Activated effector memory CD4-positive, alpha-beta T cell treated with Interleukin-2 at 50 U/mL for 16 hours (primary cell): ENCODE measurements around the gene FOXP4.
A peak's percentile ranks its signal among the peaks of the same experiment; 100 is the strongest.

Experiments used
- DNase-seq: peaks from one replicate; pipeline ENCODE4 v3.0.0-alpha.2; 2020

FOXP4 gene

DNA sequence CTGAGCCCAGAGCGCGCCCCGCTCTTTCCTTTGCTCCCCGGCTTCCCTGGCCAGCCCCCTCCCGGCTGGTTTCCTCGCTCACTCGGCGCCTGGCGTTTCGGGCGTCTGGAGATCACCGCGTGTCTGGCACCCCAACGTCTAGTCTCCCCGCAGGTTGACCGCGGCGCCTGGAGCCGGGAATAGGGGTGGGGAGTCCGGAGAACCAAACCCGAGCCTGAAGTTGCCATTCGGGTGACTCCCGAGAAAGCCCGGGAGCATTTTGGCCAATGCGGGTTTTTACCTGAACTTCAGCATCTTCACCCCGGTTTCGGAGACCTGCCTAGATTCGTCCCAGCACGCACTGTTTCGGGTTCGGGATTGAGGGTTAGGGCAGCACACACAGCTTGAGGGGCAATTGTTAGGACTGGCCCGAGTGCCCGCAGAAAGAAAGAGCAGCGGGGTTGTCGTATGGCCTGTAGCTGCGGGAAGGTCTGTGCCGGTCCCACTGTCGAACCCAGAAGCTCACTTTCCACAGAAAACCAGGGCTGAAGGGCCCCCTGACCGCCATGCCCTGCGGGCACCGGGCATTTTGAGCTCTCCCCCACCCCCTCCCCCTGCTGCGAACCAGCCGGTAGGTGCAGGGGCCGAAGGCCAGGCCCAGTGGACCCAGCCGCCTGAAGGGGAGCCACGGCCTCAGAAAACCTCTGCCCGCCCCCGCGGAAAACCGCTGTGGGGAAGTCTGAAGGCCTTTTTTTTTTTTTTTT, 2.1 kb downstream of the FOXP4 start:
- no peak for DNase-seq

DNA sequence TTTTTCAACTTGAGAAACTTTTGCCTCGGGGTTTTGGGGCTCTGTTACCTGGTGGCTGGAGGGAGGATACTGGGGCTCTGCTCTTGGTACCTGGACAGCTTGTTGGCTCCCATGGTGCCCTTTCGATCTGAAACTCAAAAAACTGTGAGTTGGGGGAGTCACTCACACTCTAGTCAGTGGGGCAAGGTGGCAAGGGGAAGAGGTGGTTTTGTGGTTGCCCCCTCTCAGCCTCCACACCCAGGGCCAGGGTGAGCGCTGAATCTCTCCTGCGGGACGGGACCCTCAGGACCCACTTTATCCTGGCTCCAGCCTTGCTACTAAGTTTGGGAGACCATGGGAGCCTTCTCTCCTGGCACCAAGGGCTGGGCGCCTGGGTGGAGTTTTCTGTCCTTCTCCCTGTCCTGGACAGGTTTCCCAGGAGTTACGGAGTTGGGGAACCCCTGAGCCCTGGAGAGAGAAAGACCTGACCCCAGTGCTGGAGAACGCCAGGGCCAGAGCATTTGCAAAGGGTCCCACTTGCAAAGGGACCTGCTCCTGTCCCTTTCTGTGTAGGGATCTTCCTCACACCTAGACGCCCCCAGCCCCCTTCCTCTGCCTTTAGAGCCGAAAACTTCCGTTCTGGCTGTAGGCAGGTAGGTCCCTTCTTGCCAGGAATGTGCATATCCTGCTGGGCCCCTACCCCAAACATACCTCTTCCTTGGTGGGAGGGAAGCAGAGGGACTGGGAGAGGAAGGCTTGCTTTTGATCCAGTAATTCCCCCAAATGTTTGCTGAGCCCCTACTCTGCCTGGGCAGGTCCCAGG, 2.9 kb downstream of the FOXP4 start:
- no peak for DNase-seq

DNA sequence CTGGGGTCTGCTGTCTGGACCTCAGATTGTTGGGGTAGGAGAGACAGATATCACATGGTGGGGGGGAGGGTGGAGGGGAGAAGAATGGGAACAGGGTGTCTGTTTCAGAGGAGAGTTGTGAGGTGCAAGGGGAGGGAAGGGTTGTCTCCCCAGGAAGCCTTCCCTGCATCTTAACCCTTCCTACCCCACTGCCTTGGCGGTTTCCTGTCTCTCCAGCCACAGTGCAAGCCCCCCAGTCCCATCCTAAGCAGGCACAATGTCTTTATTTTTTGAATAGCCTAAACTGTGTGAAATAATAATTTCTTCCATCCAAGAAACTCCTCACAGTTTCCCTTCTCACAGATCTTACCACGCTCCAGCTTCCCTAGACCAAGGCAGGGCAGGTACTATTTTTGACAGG, 3.5 kb downstream of the FOXP4 start:
- no peak for DNase-seq

DNA sequence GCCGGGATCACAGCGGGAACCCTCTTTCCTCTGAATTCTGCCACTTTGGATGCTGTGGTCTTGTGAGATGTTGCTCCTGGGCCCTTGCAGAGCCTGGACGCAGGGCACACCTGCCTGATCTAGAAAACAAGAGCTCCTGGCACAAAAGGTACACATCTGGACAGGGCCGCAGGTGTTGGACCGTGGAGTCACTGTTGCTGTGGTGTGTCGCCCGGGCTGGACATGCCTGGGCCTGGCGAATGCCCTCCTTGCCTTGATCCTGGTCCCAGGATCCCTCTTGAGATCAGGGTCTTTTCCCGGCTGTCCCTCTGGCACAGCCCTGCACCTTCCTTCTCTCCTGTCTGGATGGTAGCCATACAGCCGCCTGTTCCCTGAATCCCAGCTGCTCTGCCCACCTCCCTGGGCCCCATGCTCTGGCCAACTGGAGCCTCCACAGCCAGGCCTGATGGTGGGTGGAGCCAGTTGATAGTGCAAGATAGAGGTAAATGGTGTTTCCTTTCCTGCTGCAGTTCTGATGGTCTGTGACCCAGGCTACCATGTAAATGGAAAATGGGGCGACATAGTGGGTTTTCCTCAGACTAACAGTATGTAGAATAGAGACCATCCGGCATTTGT, 5.0 kb downstream of the FOXP4 start:
- no peak for DNase-seq

DNA sequence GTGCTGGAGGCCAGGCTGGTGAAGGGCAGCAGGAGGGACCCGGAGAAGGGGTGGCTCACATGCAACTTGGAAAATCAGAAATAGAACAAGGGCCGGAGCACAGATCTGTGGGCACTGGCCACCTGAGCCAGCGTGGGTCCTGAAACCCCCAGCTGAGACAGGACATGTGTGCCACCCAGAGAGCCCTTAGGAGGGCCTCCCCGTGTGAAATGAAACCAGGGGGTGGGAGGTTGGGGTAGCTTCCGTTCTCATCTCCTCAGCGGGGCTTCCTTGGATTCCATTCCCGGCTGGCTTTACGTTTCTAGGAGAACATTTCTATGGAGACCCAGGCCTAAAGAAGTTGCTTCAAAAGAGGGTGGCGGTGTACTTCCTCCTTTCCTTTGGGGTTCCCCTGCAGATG, 5.7 kb downstream of the FOXP4 start:
- DNase-seq, result no peak

DNA sequence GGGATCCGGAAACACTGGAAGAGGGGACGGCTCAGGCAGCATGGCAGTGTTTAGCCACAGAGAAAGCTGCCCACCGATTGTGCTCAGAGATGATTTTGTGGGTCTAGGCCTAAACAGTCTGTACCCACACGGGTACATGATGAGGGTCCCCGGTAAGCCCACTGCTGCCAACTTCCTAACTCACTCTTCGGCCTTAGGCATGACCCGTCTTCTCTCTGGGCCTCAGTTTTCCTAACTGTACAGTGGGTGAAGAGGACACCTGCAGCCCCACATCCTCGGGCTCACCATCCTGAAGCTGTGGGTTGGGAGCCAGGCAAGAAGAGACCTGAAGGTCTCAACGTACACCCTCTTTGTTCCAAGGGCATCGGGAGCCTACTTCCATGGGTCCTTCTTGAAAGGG, 6.5 kb downstream of the FOXP4 start:
- DNase-seq, result no peak

DNA sequence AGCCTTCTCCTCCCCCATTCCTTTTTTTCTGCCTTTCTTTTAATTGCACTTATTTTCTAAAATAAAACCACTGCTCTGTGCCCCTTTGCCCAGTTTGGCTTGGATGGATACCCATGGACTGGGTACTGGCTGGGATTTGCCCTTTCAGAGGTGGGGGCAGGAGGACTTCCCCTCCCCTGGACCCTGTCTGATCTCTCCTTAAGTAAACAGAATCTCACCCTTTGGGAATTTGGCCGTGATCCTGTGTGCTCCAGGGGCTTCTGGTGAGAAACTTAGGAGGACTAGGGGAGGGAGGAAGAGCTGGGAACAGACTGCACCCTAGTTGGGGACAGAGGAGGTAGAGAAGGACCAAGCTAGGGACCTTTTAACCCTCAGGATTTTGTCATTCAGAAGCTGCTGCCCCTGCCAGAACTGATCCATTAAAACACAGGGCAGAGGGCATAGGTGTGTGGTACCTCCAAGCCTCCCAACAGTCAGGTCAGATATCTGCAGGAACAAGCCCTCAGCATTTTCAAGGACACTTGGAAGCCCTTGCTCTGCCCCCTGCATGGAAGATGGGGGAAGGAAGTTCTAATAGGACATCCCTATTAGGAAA, 7.3 kb downstream of the FOXP4 start:
- no peak for DNase-seq

DNA sequence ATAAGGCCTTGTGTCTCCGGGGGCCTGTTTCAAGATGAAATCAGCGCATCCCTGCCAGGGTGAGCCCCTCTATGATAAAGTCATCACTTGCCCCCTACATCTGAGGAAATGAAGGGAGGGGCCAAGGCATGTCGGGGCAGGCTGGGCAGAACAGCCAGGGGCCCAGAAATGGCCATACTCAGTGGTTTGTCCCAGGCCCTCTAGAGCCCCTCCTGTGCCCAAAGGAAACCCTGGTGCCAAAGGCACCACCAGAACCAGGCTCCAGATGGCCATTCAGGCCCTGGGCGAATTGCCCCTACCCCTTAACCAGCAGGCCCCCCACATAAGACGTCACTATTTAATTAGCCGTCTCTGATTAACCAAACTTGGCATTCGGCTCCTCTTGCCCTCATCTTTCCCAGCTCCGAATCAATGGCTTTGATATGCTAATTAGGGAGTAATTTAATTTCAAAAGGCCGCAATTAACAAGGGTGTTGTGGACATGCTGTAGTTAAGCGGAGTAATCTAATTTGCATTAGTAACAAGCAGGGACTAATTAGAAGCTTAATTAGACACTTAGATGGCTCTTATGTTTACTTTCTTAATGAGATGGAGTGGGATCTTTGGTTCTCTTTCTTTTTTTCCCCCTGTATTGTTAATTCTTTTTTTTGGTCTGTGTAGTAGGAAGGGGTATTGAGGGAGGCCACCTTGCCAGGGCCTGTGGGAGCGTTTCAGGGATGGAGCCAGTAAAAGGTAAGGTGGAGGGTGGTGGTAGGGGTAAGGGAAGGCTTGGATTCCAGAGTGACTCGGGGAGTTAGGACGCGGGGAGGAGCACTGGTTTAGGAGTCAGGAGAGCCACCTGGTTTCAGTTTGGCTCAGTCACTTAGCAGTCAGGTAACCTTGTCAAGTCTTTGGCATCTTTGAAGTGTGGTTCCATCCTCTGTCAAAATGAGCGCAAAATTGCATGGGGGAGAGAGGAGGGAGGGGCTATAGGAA, 9.4 kb downstream of the FOXP4 start:
- DNase-seq, result no peak

DNA sequence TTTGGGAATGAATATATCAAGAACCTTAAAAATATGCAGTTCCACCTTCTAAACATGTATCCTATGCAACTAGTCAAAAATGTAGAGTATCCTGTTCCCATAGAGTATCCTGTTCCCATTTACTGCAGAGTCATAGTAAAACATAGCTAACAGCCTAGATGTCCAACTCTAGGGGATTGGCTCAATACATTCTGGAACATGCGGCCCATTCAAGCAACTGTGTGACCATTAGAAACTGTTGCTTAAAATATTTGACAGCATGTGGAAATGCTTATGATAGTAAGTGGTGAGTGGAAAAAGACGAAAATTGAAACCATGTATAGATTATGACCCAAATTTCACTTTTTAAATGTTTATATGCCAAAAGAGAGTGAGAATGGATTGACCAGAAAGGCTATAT, 11.2 kb downstream of the FOXP4 start:
- DNase-seq, result no peak

DNA sequence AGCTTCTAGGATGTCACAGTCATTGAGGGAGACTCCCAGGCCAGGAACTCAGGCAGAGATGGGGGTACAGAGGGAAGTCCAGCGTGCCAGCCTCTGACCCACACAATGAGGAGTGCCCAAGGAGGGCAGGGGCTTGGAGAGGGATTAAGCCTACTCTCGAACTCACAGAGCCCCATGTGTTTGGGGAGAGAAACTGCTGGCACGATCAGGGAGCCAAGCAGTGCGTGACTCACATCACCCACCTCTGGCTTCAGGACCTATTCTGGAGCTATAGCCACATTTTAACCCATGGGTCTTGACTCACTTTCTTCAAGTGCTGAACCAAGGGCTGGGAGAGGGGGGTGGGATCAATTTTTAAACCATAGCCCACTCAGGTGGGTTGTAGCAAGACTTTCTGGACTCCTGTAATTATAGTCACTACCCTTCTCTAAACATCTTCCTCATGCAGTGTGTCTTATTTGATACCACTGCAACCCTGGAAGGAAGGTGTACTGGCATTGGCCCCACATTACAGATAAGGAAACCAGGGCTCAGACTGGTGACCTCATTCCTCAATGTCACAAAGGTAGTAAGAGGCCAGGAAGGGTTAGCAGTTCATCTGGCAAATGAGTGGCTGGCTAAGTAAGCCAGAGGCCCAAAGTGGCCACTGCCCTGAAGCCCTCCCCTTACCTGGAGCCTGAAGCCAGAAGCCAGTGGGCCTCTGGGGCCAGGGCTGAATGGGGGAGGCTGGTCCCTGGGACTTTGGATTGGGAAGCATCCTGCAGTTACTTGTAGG, 12.0 kb downstream of the FOXP4 start:
- DNase-seq, result no peak

DNA sequence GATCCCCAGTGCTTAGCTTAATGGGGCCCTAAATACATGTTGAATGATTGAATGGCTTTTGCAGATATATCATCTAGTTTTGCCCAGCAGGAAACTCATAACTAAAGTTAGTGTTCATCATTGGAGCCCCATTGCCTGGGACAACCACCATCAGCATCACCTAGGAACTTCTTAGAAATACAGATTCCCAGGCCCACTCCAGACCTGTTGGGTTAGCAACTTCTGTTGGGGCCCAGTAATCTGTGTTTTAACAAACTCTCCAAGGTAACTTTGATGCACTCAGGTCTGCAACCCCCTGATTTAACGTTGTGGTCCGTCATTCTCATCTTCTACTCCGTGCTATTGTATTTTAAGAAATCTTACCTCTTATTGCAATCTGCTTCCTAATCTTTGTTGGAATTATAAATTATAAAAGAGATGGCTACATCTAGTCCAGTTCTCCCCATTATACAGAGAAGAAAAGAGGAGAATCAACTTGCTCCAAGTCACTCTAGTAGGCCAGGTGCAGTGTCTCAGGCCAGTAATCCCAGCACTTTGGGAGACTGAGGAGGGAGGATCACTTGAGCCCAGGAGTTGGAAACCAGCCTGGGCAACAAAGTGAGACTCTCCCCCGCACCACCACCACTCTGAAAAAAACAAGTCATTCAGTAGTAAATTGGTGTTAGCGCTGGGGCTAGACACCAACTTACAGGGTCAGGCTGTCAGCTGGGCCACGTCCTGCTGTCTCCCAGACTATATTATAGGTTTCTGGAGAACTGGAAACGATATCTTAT, 13.7 kb downstream of the FOXP4 start:
- DNase-seq, result no peak

DNA sequence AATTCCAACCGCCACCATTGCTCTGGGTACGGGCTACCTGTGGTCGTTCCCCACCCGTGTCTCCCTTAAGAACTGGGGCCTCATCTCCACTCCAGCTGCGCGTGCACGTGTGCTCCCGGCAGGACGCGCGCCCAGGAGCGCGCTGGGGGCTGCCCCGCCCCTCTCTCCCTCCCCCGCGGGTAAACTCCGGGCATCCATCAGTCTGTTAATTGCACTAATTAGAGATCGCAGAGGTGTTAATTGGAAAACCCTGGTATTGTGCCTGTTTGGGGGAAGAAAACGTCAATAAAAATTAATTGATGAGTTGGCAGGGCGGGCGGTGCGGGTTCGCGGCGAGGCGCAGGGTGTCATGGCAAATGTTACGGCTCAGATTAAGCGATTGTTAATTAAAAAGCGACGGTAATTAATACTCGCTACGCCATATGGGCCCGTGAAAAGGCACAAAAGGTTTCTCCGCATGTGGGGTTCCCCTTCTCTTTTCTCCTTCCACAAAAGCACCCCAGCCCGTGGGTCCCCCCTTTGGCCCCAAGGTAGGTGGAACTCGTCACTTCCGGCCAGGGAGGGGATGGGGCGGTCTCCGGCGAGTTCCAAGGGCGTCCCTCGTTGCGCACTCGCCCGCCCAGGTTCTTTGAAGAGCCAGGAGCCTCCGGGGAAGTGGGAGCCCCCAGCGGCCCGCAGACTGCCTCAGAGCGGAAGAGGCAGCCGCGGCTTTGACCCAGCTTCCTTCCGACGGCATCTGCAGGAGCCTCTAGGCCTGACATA, 14.4 kb downstream of the FOXP4 start:
- peak; percentile 77 for DNase-seq

DNA sequence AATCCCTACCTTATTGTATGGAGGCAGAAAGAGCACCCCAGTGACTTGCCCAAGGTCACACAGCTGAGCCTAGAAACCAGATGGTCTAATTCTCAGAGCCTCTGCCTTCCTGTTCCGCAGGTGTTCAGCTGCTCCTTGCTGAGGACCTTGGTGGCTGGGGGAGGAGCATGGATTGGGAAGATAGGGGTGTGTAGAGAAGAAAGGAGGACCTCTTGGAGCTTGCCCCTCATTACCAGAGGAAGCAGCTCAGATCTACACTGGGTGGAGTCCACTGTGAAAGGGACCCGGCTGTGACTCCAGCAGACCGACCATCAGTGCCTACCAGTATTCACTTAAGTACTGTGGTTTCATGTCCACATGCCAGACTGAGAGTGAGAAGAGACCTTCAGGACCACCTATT, 15.2 kb downstream of the FOXP4 start:
- DNase-seq, result no peak

DNA sequence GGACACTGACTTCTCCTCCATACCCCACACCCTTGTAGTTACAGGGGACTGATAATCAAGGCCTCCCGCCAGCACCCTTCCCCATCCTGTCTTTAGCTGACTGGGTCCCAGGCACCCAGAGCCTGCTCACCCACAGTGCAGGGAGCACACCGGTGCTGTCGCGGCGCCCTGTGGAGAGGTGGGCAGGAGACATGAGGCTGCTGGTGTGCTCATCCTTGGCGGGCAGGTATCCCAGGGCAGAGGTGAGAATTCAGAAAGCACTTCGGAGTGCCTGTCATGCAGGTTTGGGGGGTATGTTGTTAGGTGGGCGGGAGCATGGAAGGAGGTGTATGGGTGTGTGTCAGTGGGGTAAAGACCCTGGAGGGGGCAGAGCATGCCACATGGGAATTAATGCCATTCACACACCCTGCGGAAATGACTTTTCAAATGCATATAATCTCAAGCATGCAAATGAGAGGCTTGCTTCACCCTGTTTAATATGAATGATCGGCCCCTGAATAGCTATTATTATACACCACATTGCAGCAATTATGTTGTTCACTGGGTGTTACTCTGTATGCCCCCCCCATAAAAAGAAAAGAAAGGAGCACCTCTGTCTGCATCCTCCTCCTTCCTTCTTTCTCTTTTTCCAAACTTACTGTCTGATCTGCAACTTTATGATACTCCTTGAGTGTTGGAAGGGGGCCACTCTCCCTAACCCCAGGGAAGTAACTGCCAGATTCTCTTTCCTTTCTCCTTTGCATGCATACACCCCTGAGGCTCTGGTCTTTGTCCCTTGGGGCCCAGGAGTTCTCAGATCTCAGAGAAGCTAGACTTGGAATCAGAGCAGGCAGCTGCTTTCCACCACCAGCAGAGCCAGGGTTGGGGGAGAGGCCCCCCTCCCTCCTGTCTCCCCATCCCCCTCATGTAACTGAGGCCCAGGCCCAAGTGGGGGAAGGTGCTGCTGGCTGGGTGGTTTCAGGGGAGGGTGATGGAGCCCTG, 16.0 kb downstream of the FOXP4 start:
- DNase-seq, result no peak

DNA sequence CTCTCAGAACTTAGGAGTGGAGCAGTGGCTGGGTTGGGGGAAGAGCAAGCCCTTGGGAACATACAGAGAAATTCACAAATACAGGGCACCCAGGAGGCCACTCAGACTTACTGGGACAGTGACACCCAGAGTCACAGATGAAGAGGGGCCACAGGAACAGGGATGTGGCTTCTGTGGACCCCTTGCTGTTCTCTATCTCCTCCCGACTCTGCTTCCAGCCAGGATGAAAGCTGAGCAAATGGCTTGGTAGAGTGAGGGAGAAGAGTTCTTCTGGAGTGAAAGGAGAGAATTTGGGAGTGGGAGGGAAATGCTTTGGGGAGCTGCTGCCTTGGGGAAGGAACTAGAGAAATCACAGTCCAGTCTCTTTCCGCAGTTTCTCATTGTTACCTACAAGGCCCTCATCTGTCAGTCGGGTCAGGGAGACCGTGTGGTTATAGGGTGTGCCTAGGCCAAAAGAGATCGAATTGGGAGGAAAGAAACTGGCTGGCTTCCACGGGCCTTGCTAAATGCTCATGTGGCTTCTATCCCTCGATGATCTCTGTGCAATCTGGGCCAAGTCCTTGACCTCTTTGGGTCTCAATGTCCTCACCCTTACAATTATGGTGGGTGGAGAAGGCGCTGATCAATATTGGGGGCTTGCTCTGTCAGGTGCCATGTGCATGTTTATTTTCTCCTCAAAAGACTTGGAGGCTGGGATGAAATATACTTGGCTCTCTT, 17.0 kb downstream of the FOXP4 start:
- DNase-seq, result no peak

DNA sequence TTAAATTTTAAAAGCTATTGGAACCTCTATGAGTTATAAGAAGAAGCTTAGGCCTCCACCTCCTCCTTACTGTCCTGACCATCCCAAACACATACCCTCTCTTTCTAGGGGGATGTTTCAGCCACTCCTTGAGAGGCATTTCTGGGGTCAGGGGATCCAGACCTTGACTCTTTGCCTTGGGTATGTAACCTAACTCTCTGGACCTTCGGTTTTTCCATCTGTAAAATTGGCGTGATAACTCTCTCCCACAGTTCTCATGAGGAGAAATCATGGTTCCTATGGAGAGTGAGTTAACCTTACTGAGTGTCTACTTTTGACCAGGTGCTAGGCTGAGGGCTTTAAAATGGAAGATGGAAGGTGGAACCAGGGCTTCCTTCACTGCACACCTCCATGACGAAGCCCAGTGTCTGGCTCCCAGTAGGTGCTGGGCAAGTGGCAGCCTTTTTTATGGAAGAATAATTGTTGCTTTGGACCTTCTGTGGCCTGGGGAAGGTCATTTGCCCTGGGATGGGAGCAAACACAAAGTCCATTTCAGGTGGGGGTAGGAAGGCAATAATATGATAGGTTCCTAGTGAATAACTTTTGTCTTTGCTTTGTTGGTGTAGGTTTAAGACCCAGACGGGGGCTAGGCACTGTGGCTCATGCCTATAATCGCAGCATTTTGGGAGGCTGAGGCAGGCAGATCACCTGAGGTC, 18.4 kb downstream of the FOXP4 start:
- DNase-seq, result no peak

DNA sequence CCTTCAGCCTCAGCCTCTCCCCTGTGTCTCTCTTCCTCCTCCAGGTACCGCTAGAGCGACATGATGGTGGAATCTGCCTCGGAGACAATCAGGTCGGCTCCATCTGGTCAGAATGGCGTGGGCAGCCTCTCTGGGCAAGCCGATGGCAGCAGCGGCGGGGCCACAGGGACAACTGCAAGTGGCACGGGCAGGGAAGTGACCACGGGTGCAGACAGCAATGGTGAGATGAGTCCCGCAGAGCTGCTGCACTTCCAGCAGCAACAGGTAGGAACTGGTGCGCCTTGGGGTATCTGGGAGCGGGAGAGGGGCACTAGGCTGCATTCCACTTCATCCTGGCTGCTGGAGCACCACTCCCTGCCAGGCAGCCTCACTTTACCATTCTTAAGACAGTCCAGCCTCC, 19.5 kb downstream of the FOXP4 start:
- DNase-seq, result no peak
